WTC11 (cell line): ENCODE results near the gene EDIL3. TPM values are rescaled to one million over a fixed set of nuclear protein-coding genes. Genes with fewer than 3 reads are reported as not detected.

Source experiments
- ATAC-seq: fragments of 200-7000 bp; cut with Tn5 transposase; 2 replicates; pipeline ENCODE4 v1.10.0; 2021; ENCODE audit warnings: mild to moderate bottlenecking, moderate library complexity
- CTCF ChIA-PET: fragments of 300-600 bp; sonication (Branson Sonifier 250); formaldehyde crosslinking; loops from one replicate; lab custom pipeline; 2021; ENCODE audit warnings: antibody characterized with exemption; lab: Charles Lee
- POLR2A ChIA-PET: fragments of 350-600 bp; sonication (Branson Sonifier 250); formaldehyde crosslinking; loops from one replicate; lab custom pipeline; 2021; ENCODE audit warnings: antibody characterized with exemption; lab: Charles Lee
- DNase-seq: peaks from one replicate; pipeline ENCODE4 v3.0.0; 2021; ENCODE audit warnings: low spot score
- H3K27ac Mint-ChIP-seq: 2 replicates; pipeline ENCODE4 v1.8.0; 2021; ENCODE audit warnings: mixed read lengths
- H3K27me3 Mint-ChIP-seq: 2 replicates; pipeline ENCODE4 v1.8.0; 2021; ENCODE audit warnings: low read depth, mild to moderate bottlenecking, moderate library complexity, mixed read lengths
- H3K36me3 Mint-ChIP-seq: 2 replicates; pipeline ENCODE4 v1.8.0; 2021; ENCODE audit warnings: mixed read lengths
- H3K4me1 Mint-ChIP-seq: 2 replicates; pipeline ENCODE4 v1.8.0; 2022; ENCODE audit warnings: mixed read lengths
- H3K4me3 Mint-ChIP-seq: 2 replicates; pipeline ENCODE4 v1.8.0; 2021; ENCODE audit warnings: mild to moderate bottlenecking, moderate library complexity, mixed read lengths
- H3K9me3 Mint-ChIP-seq: 2 replicates; pipeline ENCODE4 v1.8.0; 2021; ENCODE audit warnings: mixed read lengths
- CBFB ChIP-seq: sonication (generic); formaldehyde crosslinking; IDR thresholded peaks from 2 replicates; pipeline ENCODE4 v1.8.1; 2022; ENCODE audit warnings: mild to moderate bottlenecking, low read depth, missing genetic modification reagents
- CREB1 ChIP-seq: sonication (generic); formaldehyde crosslinking; IDR thresholded peaks from 2 replicates; pipeline ENCODE4 v1.8.0; 2023; ENCODE audit warnings: mild to moderate bottlenecking, missing genetic modification reagents
- EMX1 ChIP-seq: fragments of 250-450 bp; sonication (Bioruptor Pico); IDR thresholded peaks from 2 replicates; pipeline ENCODE4 v1.8.0; 2021; ENCODE audit warnings: mild to moderate bottlenecking
- FOXJ3 ChIP-seq: sonication (generic); formaldehyde crosslinking; IDR thresholded peaks from 2 replicates; pipeline ENCODE4 v1.9.0; 2021; ENCODE audit warnings: missing genetic modification reagents, mild to moderate bottlenecking, borderline replicate concordance
- GABPB1 ChIP-seq: sonication (generic); formaldehyde crosslinking; IDR thresholded peaks from 2 replicates; pipeline ENCODE4 v1.8.1; 2023; ENCODE audit warnings: mild to moderate bottlenecking, missing genetic modification reagents
- GRHL2 ChIP-seq: fragments of 250-450 bp; sonication (Bioruptor Pico); IDR thresholded peaks from 2 replicates; pipeline ENCODE4 v1.8.0; 2022; ENCODE audit warnings: mild to moderate bottlenecking, moderate library complexity; ENCODE audit not compliant: insufficient replicate concordance, severe bottlenecking
- HMGA2 ChIP-seq: fragments of 250-450 bp; sonication (Bioruptor Pico); IDR thresholded peaks from 2 replicates; pipeline ENCODE4 v1.4.0; 2021; ENCODE audit warnings: mild to moderate bottlenecking, moderate library complexity
- IRF2 ChIP-seq: sonication (generic); formaldehyde crosslinking; IDR thresholded peaks from 2 replicates; pipeline ENCODE4 v1.8.0; 2022; ENCODE audit warnings: low read depth, missing genetic modification reagents, borderline replicate concordance
- JUN ChIP-seq: sonication (generic); formaldehyde crosslinking; IDR thresholded peaks from 2 replicates; pipeline ENCODE4 v1.8.0; 2023; ENCODE audit warnings: mild to moderate bottlenecking, missing genetic modification reagents
- MYBL2 ChIP-seq: sonication (generic); formaldehyde crosslinking; IDR thresholded peaks from 2 replicates; pipeline ENCODE4 v1.8.1; 2023; ENCODE audit warnings: mild to moderate bottlenecking, moderate library complexity, missing genetic modification reagents
- NFE2L1 ChIP-seq: sonication (generic); formaldehyde crosslinking; IDR thresholded peaks from 2 replicates; pipeline ENCODE4 v1.8.1; 2023; ENCODE audit warnings: missing genetic modification reagents
- NFYB ChIP-seq: sonication (generic); formaldehyde crosslinking; conservative IDR thresholded peaks from 2 replicates; pipeline ENCODE4 v1.8.0; 2022; ENCODE audit warnings: low read depth, missing genetic modification reagents
- NR1H2 ChIP-seq: sonication (generic); formaldehyde crosslinking; IDR thresholded peaks from 2 replicates; pipeline ENCODE4 v1.9.0; 2021; ENCODE audit warnings: mild to moderate bottlenecking, moderate library complexity, missing genetic modification reagents
- OVOL2 ChIP-seq: fragments of 250-450 bp; sonication (Bioruptor Pico); IDR thresholded peaks from 2 replicates; pipeline ENCODE4 v1.9.0; 2021; ENCODE audit warnings: mild to moderate bottlenecking, borderline replicate concordance
- PRRX2 ChIP-seq: fragments of 250-450 bp; sonication (Bioruptor Pico); IDR thresholded peaks from 2 replicates; pipeline ENCODE4 v1.8.0; 2021; ENCODE audit warnings: mild to moderate bottlenecking
- SOX15 ChIP-seq: fragments of 250-450 bp; sonication (Bioruptor Pico); IDR thresholded peaks from 2 replicates; pipeline ENCODE4 v1.9.0; 2021; ENCODE audit warnings: mild to moderate bottlenecking
- TCF7 ChIP-seq: sonication (generic); formaldehyde crosslinking; IDR thresholded peaks from 2 replicates; pipeline ENCODE4 v1.8.0; 2022; ENCODE audit warnings: mild to moderate bottlenecking, low read depth, missing genetic modification reagents, moderate library complexity
- TEAD4 ChIP-seq: sonication (generic); formaldehyde crosslinking; IDR thresholded peaks from 2 replicates; pipeline ENCODE4 v1.8.0; 2022; ENCODE audit warnings: mild to moderate bottlenecking, missing genetic modification reagents
- ZNF219 ChIP-seq: sonication (generic); formaldehyde crosslinking; IDR thresholded peaks from 2 replicates; pipeline ENCODE4 v1.8.0; 2023; ENCODE audit warnings: missing genetic modification reagents, mild to moderate bottlenecking, borderline replicate concordance
- ZNF317 ChIP-seq: sonication (generic); formaldehyde crosslinking; IDR thresholded peaks from 2 replicates; pipeline ENCODE4 v1.8.1; 2023; ENCODE audit warnings: low read depth, mild to moderate bottlenecking, moderate library complexity, missing genetic modification reagents, borderline replicate concordance
- ZNF396 ChIP-seq: fragments of 250-450 bp; sonication (Bioruptor Pico); IDR thresholded peaks from 2 replicates; pipeline ENCODE4 v1.8.0; 2021; ENCODE audit warnings: mild to moderate bottlenecking, moderate library complexity, borderline replicate concordance
- ZNF671 ChIP-seq: fragments of 250-450 bp; sonication (Bioruptor Pico); IDR thresholded peaks from 2 replicates; pipeline ENCODE4 v1.8.0; 2021; ENCODE audit warnings: mild to moderate bottlenecking
- total RNA-seq: library from RNA; stranded (reverse); gene quantifications from 3 replicates; pipeline ENCODE4 v1.2.3, GENCODE V29; 2021
- TF ChIP-seq, protein P1 (sequence below): sonication (generic); formaldehyde crosslinking; IDR thresholded peaks from 2 replicates; pipeline ENCODE4 v1.8.0; 2022; ENCODE audit warnings: mild to moderate bottlenecking, missing genetic modification reagents
- TF ChIP-seq, protein P2 (sequence below): fragments of 250-450 bp; sonication (Bioruptor Pico); IDR thresholded peaks from 2 replicates; pipeline ENCODE4 v1.9.0; 2021; ENCODE audit warnings: mild to moderate bottlenecking
- TF ChIP-seq, protein P3 (sequence below): sonication (generic); formaldehyde crosslinking; IDR thresholded peaks from 2 replicates; pipeline ENCODE4 v1.8.1; 2023; ENCODE audit warnings: mild to moderate bottlenecking, missing genetic modification reagents
- TF ChIP-seq, protein P4 (sequence below): fragments of 250-450 bp; sonication (Bioruptor Pico); IDR thresholded peaks from 2 replicates; pipeline ENCODE4 v1.9.0; 2021; ENCODE audit warnings: moderate library complexity, mild to moderate bottlenecking, inconsistent platforms, borderline replicate concordance
- TF ChIP-seq, protein P5 (sequence below): sonication (generic); formaldehyde crosslinking; IDR thresholded peaks from 2 replicates; pipeline ENCODE4 v1.8.1; 2022; ENCODE audit warnings: mild to moderate bottlenecking, missing genetic modification reagents, moderate library complexity, borderline replicate concordance

The EDIL3 gene
- total RNA-seq, 1 experiment from 2014 or later: 48.3 TPM

DNA sequence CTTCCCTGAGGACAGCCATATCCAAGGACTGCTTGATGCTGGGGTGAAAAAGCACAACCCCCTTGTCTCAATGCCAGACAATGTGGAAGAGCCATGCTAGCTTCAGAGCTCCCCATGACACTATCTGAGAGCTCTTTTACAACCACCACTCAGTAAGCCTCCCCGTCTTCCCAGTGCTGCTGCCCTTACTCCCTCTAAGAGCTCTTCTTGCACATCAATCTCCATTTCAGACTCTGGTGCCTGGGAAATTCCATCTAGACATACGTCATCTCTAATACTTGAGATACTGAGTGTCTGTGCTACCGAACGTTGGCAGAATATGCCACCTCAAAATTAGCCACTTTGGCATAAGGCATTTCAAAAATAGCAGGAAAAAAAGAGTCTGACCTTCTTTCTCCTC, 94.5 kb downstream of the EDIL3 start:
- DNase-seq (no peak), ATAC-seq (peak; percentile 43)
- no peaks in the 10 kb centered on the region for H3K36me3 Mint-ChIP-seq
- ChIA-PET POLR2A (no interaction called here), CTCF (no interaction called here)
- no peaks in the 10 kb centered on the region for H3K9me3 Mint-ChIP-seq
- H3K4me1 Mint-ChIP-seq: peaks cover 43% of the 10 kb centered on the region
- H3K4me3 Mint-ChIP-seq: no peak overlapping the region
- H3K27me3 Mint-ChIP-seq: no peaks in the 10 kb centered on the region
- TF ChIP-seq SOX15 (CRISPR knock-in tag) (no peak), JUN (CRISPR knock-in tag) (no peak), ZNF396 (CRISPR knock-in tag) (no peak), CBFB (CRISPR knock-in tag) (no peak), IRF2 (no peak)
- TF ChIP-seq, protein P1, sequence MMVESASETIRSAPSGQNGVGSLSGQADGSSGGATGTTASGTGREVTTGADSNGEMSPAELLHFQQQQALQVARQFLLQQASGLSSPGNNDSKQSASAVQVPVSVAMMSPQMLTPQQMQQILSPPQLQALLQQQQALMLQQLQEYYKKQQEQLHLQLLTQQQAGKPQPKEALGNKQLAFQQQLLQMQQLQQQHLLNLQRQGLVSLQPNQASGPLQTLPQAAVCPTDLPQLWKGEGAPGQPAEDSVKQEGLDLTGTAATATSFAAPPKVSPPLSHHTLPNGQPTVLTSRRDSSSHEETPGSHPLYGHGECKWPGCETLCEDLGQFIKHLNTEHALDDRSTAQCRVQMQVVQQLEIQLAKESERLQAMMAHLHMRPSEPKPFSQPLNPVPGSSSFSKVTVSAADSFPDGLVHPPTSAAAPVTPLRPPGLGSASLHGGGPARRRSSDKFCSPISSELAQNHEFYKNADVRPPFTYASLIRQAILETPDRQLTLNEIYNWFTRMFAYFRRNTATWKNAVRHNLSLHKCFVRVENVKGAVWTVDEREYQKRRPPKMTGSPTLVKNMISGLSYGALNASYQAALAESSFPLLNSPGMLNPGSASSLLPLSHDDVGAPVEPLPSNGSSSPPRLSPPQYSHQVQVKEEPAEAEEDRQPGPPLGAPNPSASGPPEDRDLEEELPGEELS (CRISPR knock-in tag): no peak
- TF ChIP-seq, protein P2, sequence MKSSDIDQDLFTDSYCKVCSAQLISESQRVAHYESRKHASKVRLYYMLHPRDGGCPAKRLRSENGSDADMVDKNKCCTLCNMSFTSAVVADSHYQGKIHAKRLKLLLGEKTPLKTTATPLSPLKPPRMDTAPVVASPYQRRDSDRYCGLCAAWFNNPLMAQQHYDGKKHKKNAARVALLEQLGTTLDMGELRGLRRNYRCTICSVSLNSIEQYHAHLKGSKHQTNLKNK (CRISPR knock-in tag): no peak
- TF ChIP-seq, protein P3, sequence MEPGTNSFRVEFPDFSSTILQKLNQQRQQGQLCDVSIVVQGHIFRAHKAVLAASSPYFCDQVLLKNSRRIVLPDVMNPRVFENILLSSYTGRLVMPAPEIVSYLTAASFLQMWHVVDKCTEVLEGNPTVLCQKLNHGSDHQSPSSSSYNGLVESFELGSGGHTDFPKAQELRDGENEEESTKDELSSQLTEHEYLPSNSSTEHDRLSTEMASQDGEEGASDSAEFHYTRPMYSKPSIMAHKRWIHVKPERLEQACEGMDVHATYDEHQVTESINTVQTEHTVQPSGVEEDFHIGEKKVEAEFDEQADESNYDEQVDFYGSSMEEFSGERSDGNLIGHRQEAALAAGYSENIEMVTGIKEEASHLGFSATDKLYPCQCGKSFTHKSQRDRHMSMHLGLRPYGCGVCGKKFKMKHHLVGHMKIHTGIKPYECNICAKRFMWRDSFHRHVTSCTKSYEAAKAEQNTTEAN (CRISPR knock-in tag): no peak
- TF ChIP-seq, protein P4, sequence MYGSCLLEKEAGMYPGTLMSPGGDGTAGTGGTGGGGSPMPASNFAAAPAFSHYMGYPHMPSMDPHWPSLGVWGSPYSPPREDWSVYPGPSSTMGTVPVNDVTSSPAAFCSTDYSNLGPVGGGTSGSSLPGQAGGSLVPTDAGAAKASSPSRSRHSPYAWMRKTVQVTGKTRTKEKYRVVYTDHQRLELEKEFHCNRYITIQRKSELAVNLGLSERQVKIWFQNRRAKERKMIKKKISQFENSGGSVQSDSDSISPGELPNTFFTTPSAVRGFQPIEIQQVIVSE (CRISPR knock-in tag): no peak
- peak overlapping the region; percentile 68; the same call in 1 of the 2 replicates for H3K27ac Mint-ChIP-seq

DNA sequence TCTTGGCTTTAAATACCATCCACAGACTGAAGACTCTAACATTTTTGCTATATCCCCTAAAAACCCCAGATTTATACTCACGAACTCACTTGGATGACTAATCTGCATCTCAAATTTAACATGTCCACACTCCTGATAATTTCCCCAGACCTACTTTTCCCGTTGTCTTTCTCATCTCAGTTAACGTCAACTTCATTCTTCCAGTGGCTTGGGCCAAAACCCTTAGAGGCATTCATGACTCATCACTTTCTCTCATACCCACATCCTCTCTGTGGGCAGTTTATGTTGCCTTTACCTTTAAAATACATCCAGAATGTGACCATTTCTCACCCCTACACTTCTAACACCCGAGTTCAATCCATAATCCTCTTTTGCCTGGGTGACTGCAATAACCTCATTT, 96.7 kb downstream of the EDIL3 start:
- Mint-ChIP-seq H3K9me3 (no peaks in the 10 kb centered on the region), H3K4me1 (peaks cover 39% of the 10 kb centered on the region)
- TF ChIP-seq PRRX2 (CRISPR knock-in tag) (no peak), OVOL2 (CRISPR knock-in tag) (no peak), GABPB1 (CRISPR knock-in tag) (no peak), HMGA2 (CRISPR knock-in tag) (no peak), NFE2L1 (no peak), CREB1 (CRISPR knock-in tag) (no peak), ZNF219 (no peak), SOX15 (CRISPR knock-in tag) (no peak), FOXJ3 (CRISPR knock-in tag) (no peak), MYBL2 (CRISPR knock-in tag) (no peak)
- TF ChIP-seq, protein P5, sequence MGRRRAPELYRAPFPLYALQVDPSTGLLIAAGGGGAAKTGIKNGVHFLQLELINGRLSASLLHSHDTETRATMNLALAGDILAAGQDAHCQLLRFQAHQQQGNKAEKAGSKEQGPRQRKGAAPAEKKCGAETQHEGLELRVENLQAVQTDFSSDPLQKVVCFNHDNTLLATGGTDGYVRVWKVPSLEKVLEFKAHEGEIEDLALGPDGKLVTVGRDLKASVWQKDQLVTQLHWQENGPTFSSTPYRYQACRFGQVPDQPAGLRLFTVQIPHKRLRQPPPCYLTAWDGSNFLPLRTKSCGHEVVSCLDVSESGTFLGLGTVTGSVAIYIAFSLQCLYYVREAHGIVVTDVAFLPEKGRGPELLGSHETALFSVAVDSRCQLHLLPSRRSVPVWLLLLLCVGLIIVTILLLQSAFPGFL (CRISPR knock-in tag): no peak
- TF ChIP-seq, all 79 proteins: peak for 0
- DNase-seq (no peak), ATAC-seq (no peak)
- H3K4me3 Mint-ChIP-seq: no peak overlapping the region
- peak overlapping the region; percentile 19 for H3K27ac Mint-ChIP-seq
- H3K27me3 Mint-ChIP-seq: no peaks in the 10 kb centered on the region
- ChIA-PET CTCF (no interaction called here), POLR2A (no interaction called here)
- H3K36me3 Mint-ChIP-seq: no peaks in the 10 kb centered on the region

DNA sequence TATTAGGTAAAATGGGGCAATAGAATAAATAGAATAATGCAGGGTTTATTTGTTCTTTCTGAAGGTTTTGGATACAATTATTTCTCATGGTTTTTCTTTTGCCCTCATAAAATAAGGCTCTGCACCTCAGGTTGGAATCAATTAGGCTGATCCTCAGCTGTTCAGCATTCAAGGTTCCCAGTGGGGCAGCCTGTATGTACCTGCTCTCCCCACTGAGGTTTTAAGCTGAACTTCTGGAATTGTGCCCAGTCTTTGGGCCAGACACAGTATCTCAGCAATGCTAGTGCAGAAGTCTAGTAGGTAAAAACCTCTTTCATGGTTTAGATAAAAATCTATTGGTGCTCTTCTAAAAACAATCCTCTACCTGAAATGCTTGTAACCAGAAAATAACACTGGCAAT, 98.0 kb downstream of the EDIL3 start:
- ChIA-PET POLR2A (no interaction called here), CTCF (no interaction called here)
- Mint-ChIP-seq H3K4me1 (peaks cover 31% of the 10 kb centered on the region), H3K27me3 (no peaks in the 10 kb centered on the region), H3K9me3 (no peaks in the 10 kb centered on the region), H3K27ac (no peak overlapping the region), H3K36me3 (no peaks in the 10 kb centered on the region), H3K4me3 (no peak overlapping the region)
- no peak for DNase-seq
- no peak for ATAC-seq
- TF ChIP-seq GRHL2 (CRISPR knock-in tag) (no peak), OVOL2 (CRISPR knock-in tag) (no peak), EMX1 (CRISPR knock-in tag) (no peak), NR1H2 (CRISPR knock-in tag) (no peak), TEAD4 (CRISPR knock-in tag) (no peak), NFYB (CRISPR knock-in tag) (no peak), MYBL2 (CRISPR knock-in tag) (no peak), TCF7 (CRISPR knock-in tag) (no peak), ZNF671 (no peak), ZNF317 (CRISPR knock-in tag) (no peak), ZNF396 (CRISPR knock-in tag) (no peak), CBFB (CRISPR knock-in tag) (no peak)
- TF ChIP-seq, protein P2 (CRISPR knock-in tag): no peak
